GM11168 (cell line): ENCODE data around the gene HUWE1.
"Not testable (repeated sequence)": the region's sequence is repeated elsewhere in the genome, so short reads cannot be mapped to it uniquely, and the experiment has no call there.

ENCODE experiments used
- in situ Hi-C: fragments of 300-500 bp; cut with MboI; formaldehyde crosslinking; loops from one replicate; pipeline ENCODE4 v1.12.0; 2022; ENCODE audit warnings: low sequenced_read_pairs; ENCODE audit not compliant: unreplicated experiment

Gene HUWE1

GRCh38 chrX:53538781-53539180 lies 147.7 kb downstream of the HUWE1 start:
- in situ Hi-C loops = no loop called here

GRCh38 chrX:53531255-53531966 lies 155.1 kb downstream of the HUWE1 start:
- in situ Hi-C loops = not testable (repeated sequence)

GRCh38 chrX:53526999-53527398 lies 159.5 kb downstream of the HUWE1 start:
- in situ Hi-C loops = no loop called here

GRCh38 chrX:53511322-53511721 lies 175.2 kb downstream of the HUWE1 start:
- in situ Hi-C loops = no loop called here

- in situ Hi-C loops = not testable (repeated sequence)
Observed at GRCh38 chrX:53504035-53504434, 182.5 kb downstream of the HUWE1 start.

- in situ Hi-C loops = no loop called here
Observed at GRCh38 chrX:53494436-53494835, 192.1 kb downstream of the HUWE1 start.

- in situ Hi-C loops = no loop called here
Observed at GRCh38 chrX:53486285-53486684, 200.2 kb downstream of the HUWE1 start.

GRCh38 chrX:53483838-53484405 lies 202.6 kb downstream of the HUWE1 start:
- in situ Hi-C loops = no loop called here

GRCh38 chrX:53483416-53483815 lies 203.1 kb downstream of the HUWE1 start:
- in situ Hi-C loops = no loop called here
